GM12878 (cell line): Measurements from ENCODE around the gene KIF22. TPM values are rescaled to one million over a fixed set of nuclear protein-coding genes. Genes with fewer than 3 reads are reported as not detected.
A peak's percentile ranks its signal among the peaks of the same experiment; 100 is the strongest.

Source experiments
- GABPA ChIP-seq: IDR thresholded peaks from 2 replicates; pipeline ENCODE4 v1.6.1; 2014; ENCODE audit warnings: antibody characterized with exemption, low read depth, mild to moderate bottlenecking, inconsistent platforms
- GATAD2B ChIP-seq: fragments of 450-650 bp; conservative IDR thresholded peaks from 2 replicates; pipeline ENCODE4 v1.6.1; 2017; ENCODE audit warnings: low read depth, mild to moderate bottlenecking, moderate library complexity
- MYB ChIP-seq: fragments of 150-350 bp; IDR thresholded peaks from 2 replicates; pipeline ENCODE4 v1.6.1; 2014; ENCODE audit warnings: mild to moderate bottlenecking, low read depth, low read length, borderline replicate concordance
- MYC ChIP-seq: IDR thresholded peaks from 2 replicates; pipeline ENCODE4 v1.6.1; 2011; ENCODE audit warnings: mild to moderate bottlenecking, low read length, moderate library complexity, inconsistent platforms; ENCODE audit not compliant: insufficient read depth, insufficient replicate concordance, insufficient read length, severe bottlenecking
- NFYB ChIP-seq: IDR thresholded peaks from 2 replicates; pipeline ENCODE4 v1.6.1; 2011; ENCODE audit warnings: low read depth, mild to moderate bottlenecking, low read length, improper control_type of control experiment, moderate library complexity; ENCODE audit not compliant: insufficient read depth
- PAX5 ChIP-seq: IDR thresholded peaks from 2 replicates; pipeline ENCODE4 v1.6.1; 2011; ENCODE audit warnings: low read depth, low read length, borderline replicate concordance
- POLR2AphosphoS2 ChIP-seq: IDR thresholded peaks from 2 replicates; pipeline ENCODE4 v1.6.1; 2011; ENCODE audit warnings: low read depth, mild to moderate bottlenecking, low read length, improper control_type of control experiment, moderate library complexity
- SMAD5 ChIP-seq: IDR thresholded peaks from 2 replicates; pipeline ENCODE4 v1.6.1; 2016; ENCODE audit warnings: antibody characterized with exemption, low read depth
- SP1 ChIP-seq: IDR thresholded peaks from one replicate; pipeline ENCODE4 v1.6.1; 2011; ENCODE audit warnings: low read depth, low read length
- SRF ChIP-seq, 2 experiments: IDR thresholded peaks; 2 replicates each; pipeline ENCODE4 v1.6.1; 2011; ENCODE audit warnings: low read depth in 2 of 2, low read length in 2 of 2, mild to moderate bottlenecking in 1 of 2, moderate library complexity in 1 of 2
- SUPT20H ChIP-seq: IDR thresholded peaks from 2 replicates; pipeline ENCODE4 v1.6.1; 2011; ENCODE audit warnings: low read depth, mild to moderate bottlenecking, low read length, moderate library complexity, borderline replicate concordance; ENCODE audit not compliant: control insufficient read depth
- TAF1 ChIP-seq: IDR thresholded peaks from 2 replicates; pipeline ENCODE4 v1.6.1; 2011; ENCODE audit warnings: mild to moderate bottlenecking, low read depth, low read length, borderline replicate concordance
- polyA plus RNA-seq, 11 experiments: library from polyadenylated mRNA; depleted of rRNA in 4 of 11; unstranded in 6 of 11; stranded (reverse) in 5 of 11; fragments of >200 nt; fragmentation: Nextera tagmentation in 4 of 11; fragmentation: Illumina TruSeq in 1 of 11; extraction: Ambion mirVana in 4 of 11; extraction: Trizol in 1 of 11; gene quantifications; 1 replicate in 1 of 11; 2 replicates in 10 of 11; pipeline versions ENCODE4 v1.2.1 to v1.2.3, GENCODE V29; 2011 to 2016; ENCODE audit warnings: inconsistent platforms in 2 of 11, missing spikeins in 2 of 11, low read depth in 1 of 11
- total RNA-seq, 4 experiments: library from RNA; depleted of rRNA in 3 of 4; stranded (reverse); fragments of >200 nt in 3 of 4; fragmentation: Illumina TruSeq in 1 of 4; extraction: Trizol in 1 of 4; gene quantifications; 2 replicates each; pipeline versions ENCODE4 v1.2.1 to v1.2.3, GENCODE V29; 2013 to 2021
- TF ChIP-seq, protein P1 (sequence below): fragments of 450-650 bp; formaldehyde crosslinking; IDR thresholded peaks from 2 replicates; pipeline ENCODE4 v1.4.0; 2022; ENCODE audit warnings: mild to moderate bottlenecking, moderate library complexity
- TF ChIP-seq, protein P2 (sequence below): fragments of 450-650 bp; IDR thresholded peaks from 2 replicates; pipeline ENCODE4 v1.6.1; 2017; ENCODE audit warnings: low read depth, mild to moderate bottlenecking, moderate library complexity
- TF ChIP-seq, protein P3 (sequence below): fragments of 450-650 bp; conservative IDR thresholded peaks from 2 replicates; pipeline ENCODE4 v1.6.1; 2017; ENCODE audit warnings: mild to moderate bottlenecking, moderate library complexity

Gene KIF22
- total and polyA plus RNA-seq, 10 of the 15 experiments (the other 5 are each of a cell fraction or from before 2014, with no cell fraction given) = 7.6 to 158 (median 132) TPM

DNA sequence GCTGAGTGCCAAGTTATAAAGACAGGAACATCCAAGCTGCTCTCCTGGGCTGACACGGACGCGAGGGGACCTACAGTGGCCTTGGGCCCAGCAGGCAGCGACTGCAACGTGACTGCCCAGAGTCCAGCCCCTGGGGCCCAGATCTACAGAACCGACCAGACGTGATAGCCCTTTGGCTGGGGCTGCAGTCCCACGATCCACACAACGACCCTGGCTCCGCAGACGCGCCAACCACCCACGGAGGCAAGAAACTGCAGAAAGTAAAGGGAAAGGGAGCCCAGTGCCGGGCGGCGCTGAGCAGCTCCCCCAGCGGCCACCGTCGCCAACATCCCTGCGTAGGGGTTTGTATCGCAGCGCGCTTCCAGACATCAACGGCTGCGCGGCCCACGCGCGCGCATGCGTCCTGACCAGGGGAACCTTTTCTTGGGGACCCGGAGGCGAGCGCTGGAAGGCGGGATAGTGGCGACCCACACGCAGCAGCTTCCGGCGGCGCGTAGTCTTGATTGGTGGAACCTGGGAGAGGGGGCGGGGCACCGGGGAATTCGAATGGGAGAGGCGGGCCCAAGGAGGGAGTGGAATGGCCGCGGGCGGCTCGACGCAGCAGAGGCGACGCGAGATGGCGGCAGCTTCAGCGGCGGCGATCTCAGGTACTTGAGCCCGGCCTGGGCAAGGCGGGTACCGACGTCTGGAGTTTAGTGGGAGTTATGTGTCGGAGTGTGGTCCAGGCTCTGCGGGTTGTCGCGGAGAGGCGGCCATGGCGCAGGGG lies at the start of gene KIF22 (continued):
- TF ChIP-seq MYC (peak; percentile 48), SUPT20H (no peak), TAF1 (peak; percentile 80; the same call in 1 of the 2 replicates), NFYB (peak; percentile 94), SRF (IDR thresholded peaks at IDR 0.05; ENCODE audit: low read depth in 2 of 2, low read length in 2 of 2) (peak in 1 of 2 experiments; percentile 61; a peak in 1 of 4 replicates), SP1 (peak; percentile 85), POLR2AphosphoS2 (0 out of 2 replicates have a peak, but pooled peaks have one; percentile 27), PAX5 (0 out of 2 replicates have a peak, but pooled peaks have one; percentile 21), GATAD2B (peak; percentile 54), GABPA (peak; percentile 95), MYB (peak; percentile 67; the same call in 1 of the 2 replicates), SMAD5 (no peak)
- TF ChIP-seq, protein P1, sequence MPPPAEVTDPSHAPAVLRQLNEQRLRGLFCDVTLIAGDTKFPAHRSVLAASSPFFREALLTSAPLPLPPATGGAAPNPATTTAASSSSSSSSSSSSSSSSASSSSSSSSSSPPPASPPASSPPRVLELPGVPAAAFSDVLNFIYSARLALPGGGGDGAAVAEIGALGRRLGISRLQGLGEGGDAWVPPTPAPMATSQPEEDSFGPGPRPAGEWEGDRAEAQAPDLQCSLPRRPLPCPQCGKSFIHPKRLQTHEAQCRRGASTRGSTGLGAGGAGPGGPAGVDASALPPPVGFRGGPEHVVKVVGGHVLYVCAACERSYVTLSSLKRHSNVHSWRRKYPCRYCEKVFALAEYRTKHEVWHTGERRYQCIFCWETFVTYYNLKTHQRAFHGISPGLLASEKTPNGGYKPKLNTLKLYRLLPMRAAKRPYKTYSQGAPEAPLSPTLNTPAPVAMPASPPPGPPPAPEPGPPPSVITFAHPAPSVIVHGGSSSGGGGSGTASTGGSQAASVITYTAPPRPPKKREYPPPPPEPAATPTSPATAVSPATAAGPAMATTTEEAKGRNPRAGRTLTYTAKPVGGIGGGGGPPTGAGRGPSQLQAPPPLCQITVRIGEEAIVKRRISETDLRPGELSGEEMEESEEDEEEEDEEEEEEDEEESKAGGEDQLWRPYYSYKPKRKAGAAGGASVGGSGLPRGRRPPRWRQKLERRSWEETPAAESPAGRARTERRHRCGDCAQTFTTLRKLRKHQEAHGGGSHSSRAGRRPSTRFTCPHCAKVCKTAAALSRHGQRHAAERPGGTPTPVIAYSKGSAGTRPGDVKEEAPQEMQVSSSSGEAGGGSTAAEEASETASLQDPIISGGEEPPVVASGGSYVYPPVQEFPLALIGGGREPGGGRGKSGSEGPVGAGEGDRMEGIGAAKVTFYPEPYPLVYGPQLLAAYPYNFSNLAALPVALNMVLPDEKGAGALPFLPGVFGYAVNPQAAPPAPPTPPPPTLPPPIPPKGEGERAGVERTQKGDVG (CRISPR knock-in tag) = 0 out of 2 replicates have a peak, but pooled peaks have one; percentile 37
- TF ChIP-seq, protein P2, sequence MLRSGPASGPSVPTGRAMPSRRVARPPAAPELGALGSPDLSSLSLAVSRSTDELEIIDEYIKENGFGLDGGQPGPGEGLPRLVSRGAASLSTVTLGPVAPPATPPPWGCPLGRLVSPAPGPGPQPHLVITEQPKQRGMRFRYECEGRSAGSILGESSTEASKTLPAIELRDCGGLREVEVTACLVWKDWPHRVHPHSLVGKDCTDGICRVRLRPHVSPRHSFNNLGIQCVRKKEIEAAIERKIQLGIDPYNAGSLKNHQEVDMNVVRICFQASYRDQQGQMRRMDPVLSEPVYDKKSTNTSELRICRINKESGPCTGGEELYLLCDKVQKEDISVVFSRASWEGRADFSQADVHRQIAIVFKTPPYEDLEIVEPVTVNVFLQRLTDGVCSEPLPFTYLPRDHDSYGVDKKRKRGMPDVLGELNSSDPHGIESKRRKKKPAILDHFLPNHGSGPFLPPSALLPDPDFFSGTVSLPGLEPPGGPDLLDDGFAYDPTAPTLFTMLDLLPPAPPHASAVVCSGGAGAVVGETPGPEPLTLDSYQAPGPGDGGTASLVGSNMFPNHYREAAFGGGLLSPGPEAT = peak; percentile 86
- TF ChIP-seq, protein P3, sequence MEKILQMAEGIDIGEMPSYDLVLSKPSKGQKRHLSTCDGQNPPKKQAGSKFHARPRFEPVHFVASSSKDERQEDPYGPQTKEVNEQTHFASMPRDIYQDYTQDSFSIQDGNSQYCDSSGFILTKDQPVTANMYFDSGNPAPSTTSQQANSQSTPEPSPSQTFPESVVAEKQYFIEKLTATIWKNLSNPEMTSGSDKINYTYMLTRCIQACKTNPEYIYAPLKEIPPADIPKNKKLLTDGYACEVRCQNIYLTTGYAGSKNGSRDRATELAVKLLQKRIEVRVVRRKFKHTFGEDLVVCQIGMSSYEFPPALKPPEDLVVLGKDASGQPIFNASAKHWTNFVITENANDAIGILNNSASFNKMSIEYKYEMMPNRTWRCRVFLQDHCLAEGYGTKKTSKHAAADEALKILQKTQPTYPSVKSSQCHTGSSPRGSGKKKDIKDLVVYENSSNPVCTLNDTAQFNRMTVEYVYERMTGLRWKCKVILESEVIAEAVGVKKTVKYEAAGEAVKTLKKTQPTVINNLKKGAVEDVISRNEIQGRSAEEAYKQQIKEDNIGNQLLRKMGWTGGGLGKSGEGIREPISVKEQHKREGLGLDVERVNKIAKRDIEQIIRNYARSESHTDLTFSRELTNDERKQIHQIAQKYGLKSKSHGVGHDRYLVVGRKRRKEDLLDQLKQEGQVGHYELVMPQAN = peak; percentile 98
